K562 (cell line): ENCODE data around the gene CFAP58. TPM values are rescaled to one million over a fixed set of nuclear protein-coding genes. Genes with fewer than 3 reads are reported as not detected.

Experiments used
- ATAC-seq: fragments of 200-7000 bp; cut with Tn5 transposase; 3 replicates; pipeline ENCODE4 v1.9.1; 2020; ENCODE audit warnings: moderate library complexity
- BruUV-seq: library from RNA; stranded (reverse); fragments of 400-500 nt; replicated peaks from 2 replicates; lab custom pipeline; 2021; lab: Mats Ljungman, UMichigan
- CTCF ChIA-PET: fragments of 300-600 bp; formaldehyde crosslinking; extraction: SDS; loops from one replicate; lab custom pipeline; 2021; ENCODE audit warnings: low intra/inter-chr PET ratio; lab: Yijun Ruan, JAX
- POLR2A ChIA-PET: fragments of 300-600, 350-650 bp; sonication (Branson Sonifier 250); formaldehyde crosslinking; extraction: SDS; loops from one replicate; lab custom pipeline; 2021; ENCODE audit warnings: antibody characterized with exemption, inconsistent platforms; lab: Yijun Ruan, JAX
- DNase-seq, 4 experiments: peaks; one replicate each; pipeline versions ENCODE4 v3.0.0 to v3.0.0-alpha.2; 2011 to 2018; ENCODE audit warnings: low spot score in 3 of 4, mixed read lengths in 3 of 4; ENCODE audit errors: extremely low read depth in 1 of 4
- FAIRE-seq: peaks from 2 replicates; lab custom pipeline; 2011; peaks lifted over from hg19 to GRCh38; lab: Jason Lieb, UNC
- H2AFZ ChIP-seq: 2 replicates; pipeline ENCODE4 v1.6.0; 2011; ENCODE audit warnings: low read depth, low read length, control low read depth, inconsistent platforms
- H3K27ac ChIP-seq: fragments of 200-600 bp; 3 replicates; pipeline ENCODE4 v1.8.0; 2011; ENCODE audit warnings: low read depth, mild to moderate bottlenecking, control low read depth, inconsistent platforms, low read length, moderate library complexity, mixed read lengths; ENCODE audit errors: extremely low read depth
- H3K27me3 ChIP-seq, 2 experiments: fragments of 300-600 bp in 1 of 2; 2 replicates in 1 of 2; 3 replicates in 1 of 2; pipeline versions ENCODE4 v1.6.0 to v1.8.0; 2011; ENCODE audit warnings: inconsistent platforms in 2 of 2, low read length in 2 of 2, mild to moderate bottlenecking in 1 of 2, mixed read lengths in 1 of 2, moderate library complexity in 1 of 2; ENCODE audit not compliant: control insufficient read depth in 2 of 2, insufficient read depth in 2 of 2
- H3K36me3 ChIP-seq: fragments of 300-600 bp; 3 replicates; pipeline ENCODE4 v1.8.0; 2011; ENCODE audit warnings: mild to moderate bottlenecking, low read length, inconsistent platforms; ENCODE audit not compliant: control insufficient read depth, insufficient read depth
- H3K4me1 ChIP-seq, 2 experiments: fragments of 200-600 bp in 1 of 2; replicated peaks in 1 of 2; 2 replicates in 1 of 2; 3 replicates in 1 of 2; pipeline versions ENCODE4 v1.5.1 to v1.8.0; 2011; ENCODE audit warnings: inconsistent platforms in 2 of 2, low read length in 2 of 2, mild to moderate bottlenecking in 1 of 2, mixed read lengths in 1 of 2, moderate library complexity in 1 of 2; ENCODE audit not compliant: control insufficient read depth in 2 of 2, insufficient read depth in 2 of 2
- H3K4me2 ChIP-seq: 2 replicates; pipeline ENCODE4 v1.6.1; 2011; ENCODE audit warnings: low read length, control low read depth, inconsistent platforms, mixed read lengths; ENCODE audit not compliant: insufficient read depth
- H3K4me3 ChIP-seq: fragments of 200-600 bp; sonication (generic), shearing (Covaris generic); 2 replicates; pipeline ENCODE4 v1.5.1; 2016; ENCODE audit warnings: control low read depth, inconsistent platforms
- H3K79me2 ChIP-seq: fragments of 200-600 bp; 3 replicates; pipeline ENCODE4 v1.8.0; 2011; ENCODE audit warnings: low read length, inconsistent platforms; ENCODE audit not compliant: control insufficient read depth, insufficient read depth
- H3K9ac ChIP-seq, 2 experiments: 2 replicates each; pipeline versions ENCODE4 v1.6.0 to v1.6.1; 2011; ENCODE audit warnings: low read depth in 2 of 2, low read length in 2 of 2, control low read depth in 1 of 2, inconsistent platforms in 1 of 2, mild to moderate bottlenecking in 1 of 2, mixed read lengths in 1 of 2; ENCODE audit not compliant: insufficient read depth in 1 of 2
- H3K9me1 ChIP-seq: one replicate; pipeline ENCODE4 v1.6.0; 2011; ENCODE audit warnings: inconsistent platforms, mild to moderate bottlenecking, low read length, moderate library complexity; ENCODE audit not compliant: control insufficient read depth, insufficient read depth
- H3K9me3 ChIP-seq: replicated peaks from 2 replicates; pipeline ENCODE4 v1.5.1; 2011; ENCODE audit warnings: low read depth, low read length, inconsistent platforms; ENCODE audit not compliant: control insufficient read depth, insufficient read depth
- H4K20me1 ChIP-seq: replicated peaks from 2 replicates; pipeline ENCODE4 v1.6.1; 2011; ENCODE audit warnings: low read length, inconsistent platforms, mixed read lengths; ENCODE audit not compliant: control insufficient read depth, insufficient read depth
- ESRRB ChIP-seq: fragments of 250-450 bp; sonication (Bioruptor Pico); IDR thresholded peaks from 2 replicates; pipeline ENCODE4 v1.5.0; 2020; ENCODE audit warnings: mild to moderate bottlenecking, moderate library complexity, borderline replicate concordance
- FOXK2 ChIP-seq, 2 experiments: fragments of 450-650 bp; IDR thresholded peaks in 1 of 2; conservative IDR thresholded peaks in 1 of 2; 2 replicates each; pipeline ENCODE4 v1.6.1; 2016; ENCODE audit warnings: low read depth in 2 of 2, mild to moderate bottlenecking in 1 of 2
- GTF2F1 ChIP-seq: IDR thresholded peaks from 2 replicates; pipeline ENCODE4 v1.6.1; 2011; ENCODE audit warnings: low read depth, low read length, improper control_type of control experiment
- MAFF ChIP-seq: IDR thresholded peaks from 2 replicates; pipeline ENCODE4 v1.6.1; 2012; ENCODE audit warnings: low read length, improper control_type of control experiment
- MYBL2 ChIP-seq, 2 experiments: fragments of 450-650 bp in 1 of 2; sonication (generic) in 1 of 2; formaldehyde crosslinking in 1 of 2; IDR thresholded peaks; 2 replicates each; pipeline versions ENCODE4 v1.6.1 to v1.8.1; 2017 to 2022; ENCODE audit warnings: borderline replicate concordance in 1 of 2, inconsistent platforms in 1 of 2, low read depth in 1 of 2, mild to moderate bottlenecking in 1 of 2, missing genetic modification reagents in 1 of 2, moderate library complexity in 1 of 2
- POLR2H ChIP-seq: IDR thresholded peaks from 2 replicates; pipeline ENCODE4 v1.6.1; 2016; ENCODE audit warnings: missing genetic modification characterization, low read depth, mild to moderate bottlenecking, control low read depth, missing compliant biosample characterization, moderate library complexity
- PTBP1 ChIP-seq: fragments of 200-400 bp; formaldehyde crosslinking; IDR thresholded peaks from 2 replicates; pipeline ENCODE4 v1.6.1; 2017; ENCODE audit warnings: low read depth, low read length
- RBM22 ChIP-seq: fragments of 200-400 bp; formaldehyde crosslinking; IDR thresholded peaks from 2 replicates; pipeline ENCODE4 v1.6.1; 2018; ENCODE audit warnings: low read length, low read depth; ENCODE audit not compliant: poor library complexity, severe bottlenecking
- RFX7 ChIP-seq: fragments of 250-450 bp; sonication (Bioruptor Pico); IDR thresholded peaks from 2 replicates; pipeline ENCODE4 v1.5.1; 2021; ENCODE audit warnings: mild to moderate bottlenecking
- SIRT6 ChIP-seq: IDR thresholded peaks from one replicate; pipeline ENCODE4 v1.6.1; 2012; ENCODE audit warnings: low read depth, mild to moderate bottlenecking, control low read depth, inconsistent platforms, low read length, moderate library complexity
- XRCC5 ChIP-seq: fragments of 200-400 bp; formaldehyde crosslinking; IDR thresholded peaks from 2 replicates; pipeline ENCODE4 v1.6.1; 2017; ENCODE audit warnings: low read depth, mild to moderate bottlenecking, low read length
- ZNF133 ChIP-seq: fragments of 250-450 bp; sonication (Bioruptor Pico); IDR thresholded peaks from 2 replicates; pipeline ENCODE4 v1.4.0; 2020; ENCODE audit warnings: mild to moderate bottlenecking
- WGBS: fragments of 100-300 bp; shearing (Covaris generic); methylation state at CpG from one replicate; pipeline ENCODE4 v1.1.6; 2016; ENCODE audit warnings: low coverage, mixed read lengths; ENCODE audit not compliant: insufficient coverage; ENCODE audit errors: missing lambda C conversion rate; 5-methylcytosine and 5-hydroxymethylcytosine counted together
- in situ Hi-C: fragments of 300-500 bp; cut with MboI; formaldehyde crosslinking; loops from 4 replicates; pipeline ENCODE4 v1.15.0; 2018; ENCODE audit warnings: inconsistent platforms, mixed read lengths
- intact Hi-C: fragments of 100-400 bp; cut with micrococcal nuclease; formaldehyde crosslinking; loops from 2 replicates; pipeline ENCODE4 v1.14.2; 2022
- polyA plus RNA-seq, 8 experiments: library from polyadenylated mRNA; depleted of rRNA in 4 of 8; stranded (reverse) in 5 of 8; unstranded in 3 of 8; fragments of >200 nt; fragmentation: Nextera tagmentation in 2 of 8; fragmentation: Illumina TruSeq in 1 of 8; extraction: Ambion mirVana in 2 of 8; extraction: Trizol in 1 of 8; gene quantifications; 2 replicates each; pipeline versions ENCODE4 v1.2.1 to v1.2.3, GENCODE V29; 2011 to 2014; ENCODE audit warnings: inconsistent platforms in 1 of 8, missing spikeins in 1 of 8
- total RNA-seq, 7 experiments: library from RNA; depleted of rRNA in 6 of 7; stranded (reverse); fragments of >200 nt in 6 of 7; fragmentation: Illumina TruSeq in 2 of 7; extraction: Trizol in 2 of 7; gene quantifications; 2 replicates each; pipeline versions ENCODE4 v1.2.1 to v1.2.3, GENCODE V29; 2011 to 2021; ENCODE audit warnings: low replicate concordance in 1 of 7
- TF ChIP-seq, protein P1 (sequence below): IDR thresholded peaks from 3 replicates; pipeline ENCODE4 v1.6.1; 2011; ENCODE audit warnings: borderline replicate concordance, mild to moderate bottlenecking, moderate library complexity; ENCODE audit not compliant: insufficient read length; ENCODE audit errors: extremely low read depth
- TF ChIP-seq, protein P2 (sequence below), 2 experiments: fragments of 250-450 bp in 1 of 2; fragments of 450-650 bp in 1 of 2; sonication (Bioruptor Pico) in 1 of 2; IDR thresholded peaks; 2 replicates each; pipeline versions ENCODE4 v1.6.1 to v1.8.0; 2016 to 2021; ENCODE audit warnings: mild to moderate bottlenecking in 2 of 2, moderate library complexity in 2 of 2, missing compliant biosample characterization in 1 of 2, missing genetic modification characterization in 1 of 2
- TF ChIP-seq, protein P3 (sequence below): fragments of 250-450 bp; sonication (Bioruptor Pico); IDR thresholded peaks from 2 replicates; pipeline ENCODE4 v1.5.0; 2021

Gene CFAP58
- total and polyA plus RNA-seq, 9 of the 15 experiments (the other 6 are each of a cell fraction or from before 2014, with no cell fraction given) = 0.08 to 2.0 (median 0.71) TPM

DNA sequence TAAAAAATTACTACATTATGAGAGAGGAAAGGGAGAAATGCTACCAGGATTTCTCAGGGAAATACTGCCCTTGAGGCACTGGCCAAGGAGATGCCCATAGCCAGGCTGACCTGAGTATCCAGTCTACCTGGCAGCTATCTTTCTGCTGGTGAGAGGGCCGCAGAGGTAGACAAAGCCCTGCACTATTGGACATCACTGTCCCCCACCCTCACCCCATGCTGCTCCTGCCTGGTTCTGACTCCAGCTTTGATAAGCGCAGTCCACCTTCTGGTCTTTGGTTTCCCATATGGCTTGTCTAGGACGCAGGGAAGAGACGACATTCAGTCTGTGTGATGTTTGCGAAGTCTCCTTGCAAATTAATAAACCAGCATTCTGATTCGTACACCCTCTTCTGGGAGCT is 19.1 kb upstream of the CFAP58 start:
- H3K9me3 ChIP-seq = no peaks in the 10 kb centered on the region
- no peaks in the 10 kb centered on the region for H3K27me3 ChIP-seq
- H3K4me1 ChIP-seq = peaks cover 48 to 62% of the 10 kb centered on the region in 2 experiments
- no peaks in the 10 kb centered on the region for H3K9me1 ChIP-seq
- TF ChIP-seq, protein P1, sequence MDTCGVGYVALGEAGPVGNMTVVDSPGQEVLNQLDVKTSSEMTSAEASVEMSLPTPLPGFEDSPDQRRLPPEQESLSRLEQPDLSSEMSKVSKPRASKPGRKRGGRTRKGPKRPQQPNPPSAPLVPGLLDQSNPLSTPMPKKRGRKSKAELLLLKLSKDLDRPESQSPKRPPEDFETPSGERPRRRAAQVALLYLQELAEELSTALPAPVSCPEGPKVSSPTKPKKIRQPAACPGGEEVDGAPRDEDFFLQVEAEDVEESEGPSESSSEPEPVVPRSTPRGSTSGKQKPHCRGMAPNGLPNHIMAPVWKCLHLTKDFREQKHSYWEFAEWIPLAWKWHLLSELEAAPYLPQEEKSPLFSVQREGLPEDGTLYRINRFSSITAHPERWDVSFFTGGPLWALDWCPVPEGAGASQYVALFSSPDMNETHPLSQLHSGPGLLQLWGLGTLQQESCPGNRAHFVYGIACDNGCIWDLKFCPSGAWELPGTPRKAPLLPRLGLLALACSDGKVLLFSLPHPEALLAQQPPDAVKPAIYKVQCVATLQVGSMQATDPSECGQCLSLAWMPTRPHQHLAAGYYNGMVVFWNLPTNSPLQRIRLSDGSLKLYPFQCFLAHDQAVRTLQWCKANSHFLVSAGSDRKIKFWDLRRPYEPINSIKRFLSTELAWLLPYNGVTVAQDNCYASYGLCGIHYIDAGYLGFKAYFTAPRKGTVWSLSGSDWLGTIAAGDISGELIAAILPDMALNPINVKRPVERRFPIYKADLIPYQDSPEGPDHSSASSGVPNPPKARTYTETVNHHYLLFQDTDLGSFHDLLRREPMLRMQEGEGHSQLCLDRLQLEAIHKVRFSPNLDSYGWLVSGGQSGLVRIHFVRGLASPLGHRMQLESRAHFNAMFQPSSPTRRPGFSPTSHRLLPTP = no peak
- TF ChIP-seq, protein P2, sequence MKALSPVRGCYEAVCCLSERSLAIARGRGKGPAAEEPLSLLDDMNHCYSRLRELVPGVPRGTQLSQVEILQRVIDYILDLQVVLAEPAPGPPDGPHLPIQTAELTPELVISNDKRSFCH (CRISPR knock-in tag; IDR thresholded peaks at IDR 0.05) = no peak
- TF ChIP-seq, protein P2 (tag; IDR thresholded peaks at IDR 0.05) = no peak
- no peak for TF ChIP-seq PTBP1
- TF ChIP-seq GTF2F1 = no peak
- no peak for TF ChIP-seq RBM22
- no peak for TF ChIP-seq XRCC5
- no peak for TF ChIP-seq MAFF
- TF ChIP-seq FOXK2 (conservative IDR thresholded peaks at IDR 0.05 in 1 of 2, IDR thresholded peaks at IDR 0.05 in 1 of 2; ENCODE audit: low read depth in 2 of 2) = no peak
- TF ChIP-seq ESRRB (CRISPR knock-in tag) = no peak
- no peak for TF ChIP-seq POLR2H (tag)
- no peak for TF ChIP-seq SIRT6
- no peak for TF ChIP-seq RFX7 (CRISPR knock-in tag)
- TF ChIP-seq, protein P3, sequence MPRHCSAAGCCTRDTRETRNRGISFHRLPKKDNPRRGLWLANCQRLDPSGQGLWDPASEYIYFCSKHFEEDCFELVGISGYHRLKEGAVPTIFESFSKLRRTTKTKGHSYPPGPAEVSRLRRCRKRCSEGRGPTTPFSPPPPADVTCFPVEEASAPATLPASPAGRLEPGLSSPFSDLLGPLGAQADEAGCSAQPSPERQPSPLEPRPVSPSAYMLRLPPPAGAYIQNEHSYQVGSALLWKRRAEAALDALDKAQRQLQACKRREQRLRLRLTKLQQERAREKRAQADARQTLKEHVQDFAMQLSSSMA = no peak
- no peak for TF ChIP-seq ZNF133
- no peak for TF ChIP-seq MYBL2 (IDR thresholded peaks at IDR 0.05; ENCODE audit: low read depth)
- no peak for TF ChIP-seq MYBL2 (CRISPR knock-in tag; IDR thresholded peaks at IDR 0.05; ENCODE audit: borderline replicate concordance)
- peaks cover 100% of the 10 kb centered on the region for H3K79me2 ChIP-seq
- intact Hi-C loops = no loop called here
- peak in 1 of 4 experiments; percentile 9 for DNase-seq
- no peak for ATAC-seq
- H3K4me3 ChIP-seq = peak overlapping the region; percentile 98; the same call in 1 of the 2 replicates
- peaks cover 42% of the 10 kb centered on the region for H4K20me1 ChIP-seq
- peak overlapping the region; percentile 91 for H3K4me2 ChIP-seq
- ChIA-PET CTCF (no interaction called here), POLR2A (interaction anchor here (0.7 to 2.4 kb wide), 2 partner anchors 13 to 16 kb away, joined by 3 to 9 read pairs; no protein-coding TSS in a partner anchor)
- H3K36me3 ChIP-seq = peaks cover 61% of the 10 kb centered on the region
- 71% methylated on average over 6 of the region's 6 CpGs for WGBS
- peak overlapping the region; percentile 55; the same call in 2 of the 3 replicates for H3K27ac ChIP-seq
- H2AFZ ChIP-seq = no peak overlapping the region
- H3K9ac ChIP-seq = peak overlapping the region; percentile 41 to 87; a peak in 3 of 4 replicates
- FAIRE-seq = no peak
- in situ Hi-C loops = no loop called here
- BruUV-seq = no TSS peak
